ENCODE results near the gene LSS.

LSS gene

GRCh38 chr21:46217511-46218196, 10.9 kb downstream of the LSS start:
- no peak for DNase-seq

- no peak for DNase-seq
These were observed 12.3 kb downstream of the LSS start for GRCh38 chr21:46216132-46216747.

- no peak for DNase-seq
These were observed 13.0 kb downstream of the LSS start for GRCh38 chr21:46215436-46216131.

GRCh38 chr21:46214478-46215340, 13.9 kb downstream of the LSS start:
- DNase-seq: no peak

- DNase-seq: no peak
These were observed 14.8 kb downstream of the LSS start for GRCh38 chr21:46213620-46214286.

- DNase-seq: no peak
These were observed 15.7 kb downstream of the LSS start for GRCh38 chr21:46212721-46213484.

GRCh38 chr21:46211786-46212720, 16.5 kb downstream of the LSS start:
- no peak for DNase-seq

- DNase-seq: no peak
These were observed 17.2 kb downstream of the LSS start for GRCh38 chr21:46211376-46211775.

GRCh38 chr21:46210378-46211136, 18.0 kb downstream of the LSS start:
- no peak for DNase-seq

- no peak for DNase-seq
These were observed 19.5 kb downstream of the LSS start for GRCh38 chr21:46208761-46209721.

- no peak for DNase-seq
These were observed 20.5 kb downstream of the LSS start for GRCh38 chr21:46207920-46208591.

- DNase-seq: no peak
These were observed 21.3 kb downstream of the LSS start for GRCh38 chr21:46207006-46207919.

- DNase-seq: no peak
These were observed 22.2 kb downstream of the LSS start for GRCh38 chr21:46206163-46207005.

- no peak for DNase-seq
These were observed 22.8 kb downstream of the LSS start for GRCh38 chr21:46205766-46206162.

GRCh38 chr21:46205166-46205565, 23.4 kb downstream of the LSS start:
- DNase-seq: no peak

- DNase-seq: no peak
These were observed 25.4 kb downstream of the LSS start for GRCh38 chr21:46203203-46203600.
